Activated B cell treated with CpG ODN at 0.5 μM for 24 hours (primary cell): ENCODE data around the gene TCEAL8. TPM values are rescaled to one million over a fixed set of nuclear protein-coding genes. Genes with fewer than 3 reads are reported as not detected.
"Not testable (repeated sequence)": the region's sequence is repeated elsewhere in the genome, so short reads cannot be mapped to it uniquely, and the experiment has no call there.

ENCODE experiments used
- ATAC-seq: fragments of 200-7000 bp; cut with Tn5 transposase; one replicate; pipeline ENCODE4 v1.10.0; 2021; ENCODE audit warnings: low read depth, mild to moderate bottlenecking, moderate library complexity
- CTCF ChIA-PET: fragments of 350-600 bp; sonication (Branson Sonifier 250); formaldehyde crosslinking; loops from one replicate; lab custom pipeline; 2021; ENCODE audit warnings: antibody characterized with exemption; lab: Charles Lee
- POLR2A ChIA-PET: fragments of 350-600 bp; sonication (Branson Sonifier 250); formaldehyde crosslinking; loops from one replicate; lab custom pipeline; 2021; ENCODE audit warnings: antibody characterized with exemption; lab: Charles Lee
- DNase-seq: peaks from one replicate; pipeline ENCODE4 v3.0.0; 2022
- H3K27ac Mint-ChIP-seq: one replicate; pipeline ENCODE4 v1.8.0; 2020; ENCODE audit warnings: mixed read lengths
- H3K27me3 Mint-ChIP-seq: one replicate; pipeline ENCODE4 v1.8.0; 2021; ENCODE audit warnings: mixed read lengths
- H3K36me3 Mint-ChIP-seq: one replicate; pipeline ENCODE4 v1.8.0; 2021; ENCODE audit warnings: low read depth, mixed read lengths
- H3K4me1 Mint-ChIP-seq: one replicate; pipeline ENCODE4 v1.8.0; 2021; ENCODE audit warnings: mixed read lengths
- H3K4me3 Mint-ChIP-seq: one replicate; pipeline ENCODE4 v1.8.0; 2020; ENCODE audit warnings: mild to moderate bottlenecking, mixed read lengths
- H3K9me3 Mint-ChIP-seq: one replicate; pipeline ENCODE4 v1.8.0; 2020; ENCODE audit warnings: mixed read lengths
- CTCF ChIP-seq: fragments of 200-600 bp; IDR thresholded peaks from one replicate; pipeline ENCODE4 v1.8.0; 2022; ENCODE audit warnings: antibody characterized with exemption, mild to moderate bottlenecking
- intact Hi-C: fragments of 100-400 bp; cut with micrococcal nuclease; formaldehyde crosslinking; loops from one replicate; pipeline ENCODE4 v1.15.1; 2024
- total RNA-seq: library from RNA; stranded (reverse); gene quantifications from 2 replicates; pipeline ENCODE4 v1.2.3, GENCODE V29; 2022

TCEAL8 gene
- total RNA-seq, 1 donor from 2014 or later, result 14.6 TPM

DNA sequence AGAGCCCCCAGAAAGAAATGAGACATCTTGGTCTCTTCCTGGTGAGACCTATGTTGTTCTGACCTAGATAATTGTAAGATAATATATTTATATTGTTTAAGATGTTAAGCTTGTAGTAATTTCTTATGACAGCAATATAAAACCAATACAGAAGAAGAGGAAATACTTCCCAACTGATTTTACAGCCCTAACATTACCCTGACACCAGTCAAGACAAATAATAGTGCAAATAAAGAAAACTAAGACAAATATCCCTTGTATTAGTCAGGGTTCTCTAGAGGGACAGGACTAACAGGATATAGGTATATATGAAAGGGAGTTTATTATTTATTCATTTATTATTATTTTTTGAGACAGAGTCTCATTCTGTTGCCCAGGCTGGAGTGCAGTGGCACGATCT is 18.7 kb downstream of the TCEAL8 start:
- Mint-ChIP-seq H3K9me3 (no peaks in the 10 kb centered on the region), H3K4me1 (no peaks in the 10 kb centered on the region), H3K36me3 (no peaks in the 10 kb centered on the region), H3K27ac (no peak overlapping the region), H3K4me3 (no peak overlapping the region), H3K27me3 (no peaks in the 10 kb centered on the region)
- TF ChIP-seq CTCF, result no peak
- ChIA-PET POLR2A (no interaction called here), CTCF (no interaction called here)
- intact Hi-C loops, result no loop called here
- ATAC-seq (no peak), DNase-seq (no peak)

DNA sequence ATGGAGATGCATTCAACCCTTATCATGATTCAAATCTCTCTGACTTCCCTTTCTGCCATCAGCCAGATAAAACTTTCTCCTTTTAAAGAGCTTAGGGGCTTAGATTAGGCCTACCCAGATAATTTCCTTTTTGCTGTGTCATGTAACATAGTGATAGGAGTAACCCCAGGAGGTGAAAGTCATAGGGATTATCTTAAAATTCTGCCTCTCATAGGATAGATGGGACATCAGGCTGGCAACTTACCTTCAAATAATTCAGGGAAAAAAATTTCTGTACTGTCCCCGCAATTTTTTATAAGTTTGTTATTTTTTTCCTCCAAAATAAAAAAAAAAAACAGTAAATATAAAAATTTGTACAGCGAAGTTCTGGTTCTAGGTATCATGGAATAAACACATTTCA is 19.3 kb downstream of the TCEAL8 start:
- H3K36me3 Mint-ChIP-seq, H3K27ac Mint-ChIP-seq, intact Hi-C loops, ATAC-seq, POLR2A ChIA-PET, H3K9me3 Mint-ChIP-seq, H3K4me1 Mint-ChIP-seq, H3K27me3 Mint-ChIP-seq, DNase-seq, CTCF ChIA-PET, H3K4me3 Mint-ChIP-seq: not testable (repeated sequence)

DNA sequence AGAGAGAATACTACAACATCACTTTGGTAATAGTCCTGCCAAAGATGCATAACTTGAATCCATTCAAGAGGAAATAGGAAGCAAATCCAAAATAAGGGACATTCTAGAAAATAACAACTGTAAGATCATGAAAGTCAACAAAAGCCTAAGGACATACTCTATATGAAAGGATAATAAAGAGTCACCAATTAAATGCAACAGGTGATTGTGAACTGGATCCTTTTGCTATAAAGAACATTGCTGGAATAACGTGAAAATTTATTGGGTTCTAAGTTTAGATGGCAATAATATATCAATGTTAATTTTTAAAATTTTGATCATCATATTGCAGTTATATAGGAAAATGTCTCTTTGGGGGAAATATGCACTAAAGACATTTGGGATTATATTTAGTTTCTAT is 20.1 kb downstream of the TCEAL8 start:
- intact Hi-C loops, result no loop called here
- H3K4me3 Mint-ChIP-seq, result no peak overlapping the region
- no peaks in the 10 kb centered on the region for H3K27me3 Mint-ChIP-seq
- DNase-seq, result no peak
- H3K9me3 Mint-ChIP-seq, result no peaks in the 10 kb centered on the region
- no peak overlapping the region for H3K27ac Mint-ChIP-seq
- ChIA-PET POLR2A (no interaction called here), CTCF (no interaction called here)
- ATAC-seq, result no peak
- no peaks in the 10 kb centered on the region for H3K4me1 Mint-ChIP-seq
- no peak for TF ChIP-seq CTCF
- no peaks in the 10 kb centered on the region for H3K36me3 Mint-ChIP-seq

GRCh38 chrX:103233263-103233662 is 21.7 kb downstream of the TCEAL8 start:
- Mint-ChIP-seq H3K4me3 (no peak overlapping the region), H3K27me3 (peaks cover 2% of the 10 kb centered on the region), H3K36me3 (no peaks in the 10 kb centered on the region), H3K4me1 (no peaks in the 10 kb centered on the region), H3K9me3 (no peaks in the 10 kb centered on the region), H3K27ac (no peak overlapping the region)
- intact Hi-C loops, result no loop called here
- no peak for DNase-seq
- no peak for ATAC-seq
- ChIA-PET CTCF (no interaction called here), POLR2A (no interaction called here)
- TF ChIP-seq CTCF, result no peak

GRCh38 chrX:103225918-103226317 is 29.0 kb downstream of the TCEAL8 start:
- CTCF ChIA-PET, H3K27ac Mint-ChIP-seq, intact Hi-C loops, ATAC-seq, H3K36me3 Mint-ChIP-seq, H3K4me3 Mint-ChIP-seq, H3K4me1 Mint-ChIP-seq, DNase-seq, POLR2A ChIA-PET, H3K9me3 Mint-ChIP-seq: not testable (repeated sequence)
- peaks cover 17% of the 10 kb centered on the region for H3K27me3 Mint-ChIP-seq

DNA sequence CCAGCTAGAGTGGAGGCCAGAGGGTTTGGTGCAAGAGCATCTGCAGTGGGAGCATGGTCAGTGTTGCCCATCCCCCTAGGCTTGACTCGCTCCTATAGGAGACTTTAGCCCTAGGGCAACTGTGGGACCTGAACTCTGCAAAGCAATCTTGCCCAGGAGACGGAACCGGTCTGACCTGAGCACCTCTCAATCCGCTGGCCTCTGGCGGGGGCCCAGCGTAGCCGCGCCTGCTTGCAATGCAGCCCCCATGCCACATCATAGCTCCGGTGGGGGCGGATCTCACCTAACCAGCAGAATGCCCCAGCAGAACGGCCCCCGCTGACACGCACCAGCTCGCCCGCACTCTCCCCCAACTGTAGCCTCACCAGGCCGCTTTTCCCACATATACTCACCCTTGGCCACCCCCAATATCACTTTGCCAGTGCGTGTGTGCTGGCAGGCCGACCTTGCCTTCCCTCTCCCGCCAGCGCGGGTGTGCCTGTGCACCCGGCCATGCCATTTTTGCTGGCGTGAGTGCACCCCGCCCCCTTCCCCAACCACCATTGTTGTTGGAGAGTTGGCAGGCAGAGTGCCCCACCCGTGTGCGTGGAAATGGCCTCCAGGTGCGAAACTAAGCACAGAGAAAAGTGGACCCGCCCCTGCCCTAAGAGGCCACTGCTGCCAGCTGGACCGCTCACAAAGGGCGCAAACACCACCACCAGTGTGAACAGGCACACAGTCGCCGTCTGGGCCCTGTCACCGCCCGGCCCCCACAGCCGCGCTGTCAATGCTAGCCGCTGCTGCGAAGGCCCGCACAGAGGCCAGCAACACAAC is 34.2 kb downstream of the TCEAL8 start:
- peaks cover 21% of the 10 kb centered on the region for H3K27me3 Mint-ChIP-seq

More for the DNA sequence above, 34.2 kb downstream of the TCEAL8 start:
- DNase-seq (no peak), ATAC-seq (no peak)
- POLR2A ChIA-PET, result no interaction called here
- no peak for TF ChIP-seq CTCF
- Mint-ChIP-seq H3K27ac (no peak overlapping the region), H3K4me3 (no peak overlapping the region), H3K36me3 (peaks cover 3% of the 10 kb centered on the region), H3K9me3 (no peaks in the 10 kb centered on the region), H3K4me1 (peaks cover 3% of the 10 kb centered on the region)
- CTCF ChIA-PET, result no interaction called here
- intact Hi-C loops, result no loop called here
